Calu3 (cell line): Measurements from ENCODE around the gene COL15A1. TPM values are rescaled to one million over a fixed set of nuclear protein-coding genes. Genes with fewer than 3 reads are reported as not detected.

Experiments used
- BruUV-seq: library from RNA; stranded (reverse); fragments of 400-500 nt; replicated peaks from 2 replicates; lab custom pipeline; 2021; lab: Mats Ljungman, UMichigan
- CTCF ChIA-PET: fragments of 300-600 bp; sonication (Branson Sonifier 250); formaldehyde crosslinking; loops from one replicate; lab custom pipeline; 2022; ENCODE audit warnings: antibody characterized with exemption; lab: Charles Lee
- DNase-seq: peaks from one replicate; pipeline ENCODE4 v3.0.0; 2022
- H3K27ac Mint-ChIP-seq: one replicate; pipeline ENCODE4 v1.8.0; 2022; ENCODE audit warnings: mixed read lengths; ENCODE audit not compliant: unreplicated experiment
- H3K27me3 Mint-ChIP-seq: one replicate; pipeline ENCODE4 v1.8.0; 2022; ENCODE audit warnings: mixed read lengths; ENCODE audit not compliant: unreplicated experiment
- H3K36me3 Mint-ChIP-seq: one replicate; pipeline ENCODE4 v1.8.0; 2022; ENCODE audit warnings: mild to moderate bottlenecking, moderate library complexity, mixed read lengths; ENCODE audit not compliant: insufficient read depth, unreplicated experiment
- H3K4me1 Mint-ChIP-seq: one replicate; pipeline ENCODE4 v1.8.0; 2022; ENCODE audit warnings: mild to moderate bottlenecking, low read depth, mixed read lengths; ENCODE audit not compliant: unreplicated experiment
- H3K4me3 Mint-ChIP-seq: one replicate; pipeline ENCODE4 v1.8.0; 2022; ENCODE audit warnings: mild to moderate bottlenecking, low read depth, moderate library complexity, mixed read lengths; ENCODE audit not compliant: unreplicated experiment
- H3K9me3 Mint-ChIP-seq: one replicate; pipeline ENCODE4 v1.8.0; 2022; ENCODE audit warnings: low read depth, mixed read lengths; ENCODE audit not compliant: unreplicated experiment
- intact Hi-C: fragments of 100-400 bp; cut with micrococcal nuclease; formaldehyde crosslinking; loops from one replicate; pipeline ENCODE4 v1.10.0; 2022; ENCODE audit not compliant: unreplicated experiment
- total RNA-seq: library from RNA; stranded (reverse); gene quantifications from 2 replicates; pipeline ENCODE4 v1.2.3, GENCODE V29; 2022
- TF ChIP-seq, protein P1 (sequence below): fragments of 200-600 bp; IDR thresholded peaks from one replicate; pipeline ENCODE4 v1.8.0; 2022; ENCODE audit warnings: antibody characterized with exemption; ENCODE audit not compliant: unreplicated experiment

Gene COL15A1
- total RNA-seq, 1 experiment from 2014 or later = not detected

- intact Hi-C loops = no loop called here
- DNase-seq = peak; percentile 38
- peaks cover 20% of the 10 kb centered on the region for H3K27me3 Mint-ChIP-seq
- no peaks in the 10 kb centered on the region for H3K36me3 Mint-ChIP-seq
- H3K9me3 Mint-ChIP-seq = no peaks in the 10 kb centered on the region
- TF ChIP-seq, protein P1, sequence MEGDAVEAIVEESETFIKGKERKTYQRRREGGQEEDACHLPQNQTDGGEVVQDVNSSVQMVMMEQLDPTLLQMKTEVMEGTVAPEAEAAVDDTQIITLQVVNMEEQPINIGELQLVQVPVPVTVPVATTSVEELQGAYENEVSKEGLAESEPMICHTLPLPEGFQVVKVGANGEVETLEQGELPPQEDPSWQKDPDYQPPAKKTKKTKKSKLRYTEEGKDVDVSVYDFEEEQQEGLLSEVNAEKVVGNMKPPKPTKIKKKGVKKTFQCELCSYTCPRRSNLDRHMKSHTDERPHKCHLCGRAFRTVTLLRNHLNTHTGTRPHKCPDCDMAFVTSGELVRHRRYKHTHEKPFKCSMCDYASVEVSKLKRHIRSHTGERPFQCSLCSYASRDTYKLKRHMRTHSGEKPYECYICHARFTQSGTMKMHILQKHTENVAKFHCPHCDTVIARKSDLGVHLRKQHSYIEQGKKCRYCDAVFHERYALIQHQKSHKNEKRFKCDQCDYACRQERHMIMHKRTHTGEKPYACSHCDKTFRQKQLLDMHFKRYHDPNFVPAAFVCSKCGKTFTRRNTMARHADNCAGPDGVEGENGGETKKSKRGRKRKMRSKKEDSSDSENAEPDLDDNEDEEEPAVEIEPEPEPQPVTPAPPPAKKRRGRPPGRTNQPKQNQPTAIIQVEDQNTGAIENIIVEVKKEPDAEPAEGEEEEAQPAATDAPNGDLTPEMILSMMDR = no peak
- peaks cover 7% of the 10 kb centered on the region for H3K4me1 Mint-ChIP-seq
- BruUV-seq = no TSS peak
- H3K27ac Mint-ChIP-seq = no peak overlapping the region
- CTCF ChIA-PET = no interaction called here
- no peak overlapping the region for H3K4me3 Mint-ChIP-seq
Observed at GRCh38 chr9:98971168-98971914, 27.6 kb downstream of the COL15A1 start.

DNA sequence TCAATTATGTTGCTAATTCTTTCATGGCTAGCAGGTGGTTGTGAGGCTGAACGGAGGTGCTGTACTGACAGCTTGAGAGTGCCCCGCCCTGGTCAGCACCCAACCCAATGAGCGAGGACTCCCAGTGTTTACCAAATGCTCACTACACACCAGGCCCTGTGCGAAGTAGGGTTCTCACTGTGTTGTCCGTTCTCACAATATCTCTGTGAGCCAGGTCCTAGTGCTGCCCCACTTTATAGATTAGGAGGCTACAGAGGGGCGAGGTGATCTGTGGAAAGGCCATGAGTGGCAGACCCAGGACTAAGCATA lies 28.2 kb downstream of the COL15A1 start:
- BruUV-seq = no TSS peak
- Mint-ChIP-seq H3K4me3 (no peak overlapping the region), H3K27me3 (peaks cover 20% of the 10 kb centered on the region), H3K4me1 (peaks cover 7% of the 10 kb centered on the region), H3K36me3 (no peaks in the 10 kb centered on the region), H3K9me3 (no peaks in the 10 kb centered on the region), H3K27ac (no peak overlapping the region)
- intact Hi-C loops = no loop called here
- CTCF ChIA-PET = no interaction called here
- no peak for DNase-seq
- TF ChIP-seq, protein P1 = no peak

DNA sequence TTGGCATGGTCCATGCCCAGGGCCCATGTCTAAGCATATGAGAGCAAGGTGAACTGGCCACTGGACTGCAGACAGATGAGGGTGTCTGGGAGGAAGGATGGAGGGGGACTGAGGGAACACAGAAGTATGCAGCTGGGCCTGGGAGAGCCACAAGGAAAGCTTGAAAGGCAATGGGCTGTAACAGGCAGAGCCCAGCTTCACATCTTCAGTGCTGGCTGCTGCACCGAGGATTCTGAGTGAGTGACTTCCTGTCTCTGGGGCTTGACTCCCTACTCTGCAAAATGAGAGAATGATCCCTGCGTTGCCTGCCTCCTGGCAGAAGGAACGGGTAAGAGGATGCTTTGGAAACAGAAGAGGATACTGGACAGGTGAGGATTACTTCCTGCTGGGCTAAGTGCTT lies 29.0 kb downstream of the COL15A1 start:
- peaks cover 7% of the 10 kb centered on the region for H3K4me1 Mint-ChIP-seq
- H3K4me3 Mint-ChIP-seq = no peak overlapping the region
- intact Hi-C loops = no loop called here
- no peaks in the 10 kb centered on the region for H3K9me3 Mint-ChIP-seq
- no TSS peak for BruUV-seq
- DNase-seq = no peak
- H3K36me3 Mint-ChIP-seq = no peaks in the 10 kb centered on the region
- H3K27me3 Mint-ChIP-seq = peaks cover 23% of the 10 kb centered on the region
- CTCF ChIA-PET = no interaction called here
- TF ChIP-seq, protein P1 = no peak
- no peak overlapping the region for H3K27ac Mint-ChIP-seq

DNA sequence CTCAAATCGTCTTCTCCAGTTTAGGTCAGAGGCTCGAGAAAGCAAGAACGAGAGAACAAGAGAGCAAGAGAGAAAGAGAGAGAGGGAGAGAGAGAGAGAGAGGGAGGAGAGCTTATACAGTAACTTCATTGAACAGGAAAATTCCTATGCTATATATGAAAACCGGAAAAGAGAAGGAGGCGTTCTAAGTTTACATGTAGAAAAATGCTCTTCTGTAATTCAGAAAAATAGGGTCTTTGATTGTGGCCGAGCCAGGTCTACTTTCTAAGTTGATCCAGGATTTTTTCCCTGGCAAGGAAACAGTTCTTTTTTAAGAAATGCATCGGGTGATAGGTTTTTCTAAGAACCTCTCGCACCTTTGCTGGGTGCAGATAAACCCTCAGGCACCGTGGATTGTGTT lies 29.5 kb downstream of the COL15A1 start:
- intact Hi-C loops = no loop called here
- no peaks in the 10 kb centered on the region for H3K36me3 Mint-ChIP-seq
- H3K27me3 Mint-ChIP-seq = peaks cover 23% of the 10 kb centered on the region
- H3K4me3 Mint-ChIP-seq = no peak overlapping the region
- CTCF ChIA-PET = no interaction called here
- no peak overlapping the region for H3K27ac Mint-ChIP-seq
- no peak for DNase-seq
- no peaks in the 10 kb centered on the region for H3K9me3 Mint-ChIP-seq
- TF ChIP-seq, protein P1 = no peak
- no TSS peak for BruUV-seq
- H3K4me1 Mint-ChIP-seq = peaks cover 7% of the 10 kb centered on the region
